ENCODE data around the gene SHANK1. TPM values are rescaled to one million over a fixed set of nuclear protein-coding genes. Genes with fewer than 3 reads are reported as not detected.

The SHANK1 gene
- total and polyA plus RNA-seq, 2 of the 13 experiments (the other 11 are each of a cell fraction or from before 2014, with no cell fraction given): not detected

DNA sequence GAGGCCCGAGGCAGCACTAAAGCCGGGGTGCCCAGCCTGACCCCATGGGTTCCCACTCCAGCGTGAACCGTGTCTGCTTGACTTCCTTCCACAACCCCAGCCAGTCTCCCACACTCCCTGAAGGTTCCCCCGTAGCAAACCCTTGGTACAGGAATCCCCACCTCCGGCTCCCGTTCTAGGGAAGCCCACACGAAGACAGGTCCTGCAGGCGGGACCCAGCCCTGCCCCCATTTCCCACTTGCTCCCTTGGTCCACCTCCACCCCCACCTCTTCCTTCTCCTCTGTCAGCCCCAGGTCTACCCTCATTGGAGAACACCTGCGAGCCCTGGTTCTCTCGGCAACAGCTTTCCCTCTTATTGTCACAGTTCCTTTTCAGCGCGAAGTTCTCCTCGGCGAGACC is 46.5 kb downstream of the SHANK1 start (continued):
- TF ChIP-seq ZNF816 (CRISPR knock-in tag; IDR thresholded peaks at IDR 0.05; ENCODE audit: borderline replicate concordance) (no peak), GATAD2A (CRISPR knock-in tag; IDR thresholded peaks at IDR 0.05) (no peak)

DNA sequence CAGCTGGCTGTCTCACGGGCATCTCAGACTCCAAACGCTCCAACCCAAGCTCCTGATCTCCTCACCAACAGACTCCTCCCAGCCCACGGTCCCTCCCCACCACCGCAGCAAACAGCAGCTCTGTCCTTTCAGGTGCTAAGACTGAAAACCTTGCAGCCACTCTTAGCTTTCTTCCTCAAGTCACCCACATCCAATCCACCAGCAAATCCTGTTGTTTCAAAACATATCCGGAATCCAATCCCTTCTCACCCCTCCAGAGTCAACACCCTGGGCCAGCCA is 49.6 kb downstream of the SHANK1 start:
- WGBS (ENCODE audit: low lambda C conversion rate): 7% methylated on average over 5 of the region's 5 CpGs
- intact Hi-C loops (cut with micrococcal nuclease; ENCODE audit: unreplicated experiment) (no loop called here), in situ Hi-C loops (cut with HindIII; ENCODE audit: extremely low pct_ligation_motif_present, low pct_unique_long_range_greater_than_20kb) (no loop called here)
- no peaks in the 10 kb centered on the region for H3K9me3 ChIP-seq (ENCODE audit: low read length)
- TF ChIP-seq ZNF75D (CRISPR knock-in tag; IDR thresholded peaks at IDR 0.05; ENCODE audit: borderline replicate concordance) (no peak), ZNF264 (CRISPR knock-in tag; IDR thresholded peaks at IDR 0.05) (no peak), KDM3A (CRISPR knock-in tag; IDR thresholded peaks at IDR 0.05; ENCODE audit: low read depth) (no peak), KLF9 (CRISPR knock-in tag; IDR thresholded peaks at IDR 0.05; ENCODE audit: low read depth) (no peak), SIX4 (CRISPR knock-in tag; IDR thresholded peaks at IDR 0.05) (no peak), ZNF747 (CRISPR knock-in tag; IDR thresholded peaks at IDR 0.05; ENCODE audit: borderline replicate concordance) (no peak), RCOR2 (CRISPR knock-in tag; IDR thresholded peaks at IDR 0.05) (no peak)
- TF ChIP-seq, protein P1, sequence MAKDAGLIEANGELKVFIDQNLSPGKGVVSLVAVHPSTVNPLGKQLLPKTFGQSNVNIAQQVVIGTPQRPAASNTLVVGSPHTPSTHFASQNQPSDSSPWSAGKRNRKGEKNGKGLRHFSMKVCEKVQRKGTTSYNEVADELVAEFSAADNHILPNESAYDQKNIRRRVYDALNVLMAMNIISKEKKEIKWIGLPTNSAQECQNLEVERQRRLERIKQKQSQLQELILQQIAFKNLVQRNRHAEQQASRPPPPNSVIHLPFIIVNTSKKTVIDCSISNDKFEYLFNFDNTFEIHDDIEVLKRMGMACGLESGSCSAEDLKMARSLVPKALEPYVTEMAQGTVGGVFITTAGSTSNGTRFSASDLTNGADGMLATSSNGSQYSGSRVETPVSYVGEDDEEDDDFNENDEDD (CRISPR knock-in tag; IDR thresholded peaks at IDR 0.05; ENCODE audit: borderline replicate concordance): no peak
- no TSS peak for BruUV-seq (replicated peaks)
- POLR2A ChIA-PET: no interaction called here
- no peaks in the 10 kb centered on the region for H3K36me3 ChIP-seq (replicated peaks in 1 of 2; ENCODE audit: control insufficient read depth in 1 of 2, insufficient read depth in 2 of 2, low read length in 2 of 2)
- no peak overlapping the region for H3K27ac ChIP-seq (ENCODE audit: extremely low read length, insufficient read depth, low read length)
- peaks cover 6 to 42% of the 10 kb centered on the region in 2 experiments; a peak in 4 of 5 replicates for H3K27me3 ChIP-seq (ENCODE audit: control insufficient read depth in 1 of 2, insufficient read depth in 2 of 2, low read length in 2 of 2)
- H4K20me1 ChIP-seq (ENCODE audit: insufficient read depth, low read length): no peaks in the 10 kb centered on the region
- H3K79me2 ChIP-seq (ENCODE audit: insufficient read depth, low read length): no peaks in the 10 kb centered on the region
- H2AFZ ChIP-seq (ENCODE audit: low read length): no peak overlapping the region
- no peak overlapping the region for H3K9ac ChIP-seq (ENCODE audit: insufficient read depth, low read depth, low read length)
- no peak overlapping the region for H3K4me3 ChIP-seq (replicated peaks in 1 of 3; ENCODE audit: insufficient read depth in 1 of 3, low read depth in 2 of 3, low read length in 3 of 3)
- DNase-seq (ENCODE audit: low spot score): no peak
- ATAC-seq: no peak
- H3K4me2 ChIP-seq (ENCODE audit: low read depth, low read length): no peak overlapping the region
- CTCF ChIA-PET (ENCODE audit: low intra/inter-chr PET ratio, low total read pairs): interaction anchor here (1.1 to 1.5 kb wide), 2 partner anchors 114 to 252 kb away, joined by 3 to 8 read pairs; no protein-coding TSS in a partner anchor
- FAIRE-seq: no peak
- no peaks in the 10 kb centered on the region for H3K4me1 ChIP-seq (ENCODE audit: insufficient read depth, low read length)

Data from HepG2 (cell line).